ENCODE results near the gene SUGCT.

DNA sequence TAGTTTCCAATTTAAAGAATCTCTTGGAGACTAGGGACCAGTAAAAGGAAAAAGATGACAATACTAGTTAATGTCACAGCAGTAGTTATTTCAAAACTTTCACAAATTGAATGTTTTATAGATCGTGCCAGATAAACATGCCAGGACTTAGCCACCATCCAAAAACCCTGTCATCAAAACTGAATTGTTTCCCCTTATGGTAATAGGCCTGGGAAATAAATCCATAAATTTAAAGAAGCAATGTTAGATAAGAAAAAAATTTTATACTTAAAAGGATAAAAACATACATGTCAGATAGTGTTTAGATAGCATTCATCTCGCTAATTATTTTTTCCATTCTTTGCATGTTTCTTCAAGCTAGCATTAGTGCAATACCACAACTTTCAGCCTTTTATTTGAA is 71.2 kb downstream of the SUGCT start:
- TF ChIP-seq, protein P1, sequence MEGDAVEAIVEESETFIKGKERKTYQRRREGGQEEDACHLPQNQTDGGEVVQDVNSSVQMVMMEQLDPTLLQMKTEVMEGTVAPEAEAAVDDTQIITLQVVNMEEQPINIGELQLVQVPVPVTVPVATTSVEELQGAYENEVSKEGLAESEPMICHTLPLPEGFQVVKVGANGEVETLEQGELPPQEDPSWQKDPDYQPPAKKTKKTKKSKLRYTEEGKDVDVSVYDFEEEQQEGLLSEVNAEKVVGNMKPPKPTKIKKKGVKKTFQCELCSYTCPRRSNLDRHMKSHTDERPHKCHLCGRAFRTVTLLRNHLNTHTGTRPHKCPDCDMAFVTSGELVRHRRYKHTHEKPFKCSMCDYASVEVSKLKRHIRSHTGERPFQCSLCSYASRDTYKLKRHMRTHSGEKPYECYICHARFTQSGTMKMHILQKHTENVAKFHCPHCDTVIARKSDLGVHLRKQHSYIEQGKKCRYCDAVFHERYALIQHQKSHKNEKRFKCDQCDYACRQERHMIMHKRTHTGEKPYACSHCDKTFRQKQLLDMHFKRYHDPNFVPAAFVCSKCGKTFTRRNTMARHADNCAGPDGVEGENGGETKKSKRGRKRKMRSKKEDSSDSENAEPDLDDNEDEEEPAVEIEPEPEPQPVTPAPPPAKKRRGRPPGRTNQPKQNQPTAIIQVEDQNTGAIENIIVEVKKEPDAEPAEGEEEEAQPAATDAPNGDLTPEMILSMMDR (IDR thresholded peaks at IDR 0.05), result no peak
- no peak for TF ChIP-seq EP300 (IDR thresholded peaks at IDR 0.05)
- TF ChIP-seq POLR2AphosphoS5 (IDR thresholded peaks at IDR 0.05), result no peak

All from stomach (tissue), 4 donors.